ENCODE results near the gene ADD3. TPM values are rescaled to one million over a fixed set of nuclear protein-coding genes. Genes with fewer than 3 reads are reported as not detected.

ADD3 gene
- polyA plus RNA-seq, 3 donors = 94.8 to 126 (median 111) TPM

GRCh38 chr10:110016039-110016438 is 8.3 kb downstream of the ADD3 start:
- H3K9me3 Mint-ChIP-seq = no peaks in the 10 kb centered on the region

GRCh38 chr10:110017052-110017451 is 9.3 kb downstream of the ADD3 start:
- peaks cover 34 to 63% of the 10 kb centered on the region in 2 donors for H3K4me1 ChIP-seq (ENCODE audit: control insufficient read depth in 1 of 2, insufficient read depth in 2 of 2, low read length in 2 of 2)
- H3K27ac Mint-ChIP-seq = peak overlapping the region; percentile 46 to 92 (median 79)

More at GRCh38 chr10:110016039-110016438, 8.3 kb downstream of the ADD3 start:
- no peak overlapping the region for H3K4me2 ChIP-seq (replicated peaks; ENCODE audit: extremely low read depth, low read length, poor library complexity, severe bottlenecking)
- peaks cover 28 to 56% of the 10 kb centered on the region in 2 donors for H3K4me1 ChIP-seq (ENCODE audit: control insufficient read depth in 1 of 2, insufficient read depth in 2 of 2, low read length in 2 of 2)
- Mint-ChIP-seq H3K27me3 (ENCODE audit: low read depth in 3 of 3) (peaks cover 0 to 1% (median 0%) of the 10 kb centered on the region in 3 donors), H3K36me3 (peaks cover 18 to 23% of the 10 kb centered on the region in 2 donors), H3K4me1 (peaks cover 62% of the 10 kb centered on the region), H3K27ac (peak overlapping the region in 3 of 7 donors; percentile 68 to 87 (median 73)), H3K4me3 (no peak overlapping the region)
- H3K4me3 ChIP-seq (replicated peaks in 1 of 3; ENCODE audit: low read depth in 2 of 3, low read length in 3 of 3) = no peak overlapping the region
- H4K20me1 ChIP-seq (ENCODE audit: insufficient read depth, low read length) = peaks cover 4% of the 10 kb centered on the region
- peaks cover 100% of the 10 kb centered on the region for H3K79me2 ChIP-seq (ENCODE audit: insufficient read depth, low read length)
- H3K27me3 ChIP-seq (ENCODE audit: control insufficient read depth in 2 of 2, insufficient read depth in 2 of 2, low read length in 2 of 2) = no peaks in the 10 kb centered on the region
- H3K27ac ChIP-seq (ENCODE audit: low read depth in 1 of 2, low read length in 2 of 2) = peak overlapping the region in 1 of 2 donors; percentile 73
- H2AFZ ChIP-seq (ENCODE audit: insufficient read depth, low read depth, low read length, poor library complexity, severe bottlenecking) = no peak overlapping the region
- H3K9ac ChIP-seq (ENCODE audit: insufficient read depth, low read length, poor library complexity, severe bottlenecking) = no peak overlapping the region
- intact Hi-C loops (cut with micrococcal nuclease) = no loop called here
- DNase-seq = no peak
- H3K9me3 ChIP-seq (replicated peaks in 1 of 2; ENCODE audit: control insufficient read depth in 1 of 2, insufficient read depth in 1 of 2, low read length in 2 of 2) = no peaks in the 10 kb centered on the region
- no peak for TF ChIP-seq CTCF (IDR thresholded peaks at IDR 0.05)
- no peaks in the 10 kb centered on the region for H3K36me3 ChIP-seq (replicated peaks in 1 of 2; ENCODE audit: control insufficient read depth in 1 of 2, insufficient read depth in 2 of 2, low read length in 2 of 2)

More at GRCh38 chr10:110017052-110017451, 9.3 kb downstream of the ADD3 start:
- no peaks in the 10 kb centered on the region for H3K27me3 ChIP-seq (ENCODE audit: control insufficient read depth in 2 of 2, insufficient read depth in 2 of 2, low read length in 2 of 2)
- H2AFZ ChIP-seq (ENCODE audit: insufficient read depth, low read depth, low read length, poor library complexity, severe bottlenecking) = peak overlapping the region; percentile 36
- Mint-ChIP-seq H3K4me1 (peaks cover 64% of the 10 kb centered on the region), H3K27me3 (ENCODE audit: low read depth in 3 of 3) (peaks cover 0 to 1% (median 0%) of the 10 kb centered on the region in 3 donors), H3K9me3 (no peaks in the 10 kb centered on the region), H3K36me3 (peaks cover 18 to 24% of the 10 kb centered on the region in 2 donors), H3K4me3 (peak overlapping the region; percentile 45 to 82)
- no peak for DNase-seq
- H3K9me3 ChIP-seq (replicated peaks in 1 of 2; ENCODE audit: control insufficient read depth in 1 of 2, insufficient read depth in 1 of 2, low read length in 2 of 2) = no peaks in the 10 kb centered on the region
- H4K20me1 ChIP-seq (ENCODE audit: insufficient read depth, low read length) = peaks cover 4% of the 10 kb centered on the region
- intact Hi-C loops (cut with micrococcal nuclease) = no loop called here
- H3K4me3 ChIP-seq (replicated peaks in 1 of 3; ENCODE audit: low read depth in 2 of 3, low read length in 3 of 3) = peak overlapping the region in 2 of 3 experiments; percentile 12 to 45
- no peak overlapping the region for H3K9ac ChIP-seq (ENCODE audit: insufficient read depth, low read length, poor library complexity, severe bottlenecking)
- peak overlapping the region; percentile 61 for H3K4me2 ChIP-seq (replicated peaks; ENCODE audit: extremely low read depth, low read length, poor library complexity, severe bottlenecking)
- H3K79me2 ChIP-seq (ENCODE audit: insufficient read depth, low read length) = peaks cover 100% of the 10 kb centered on the region
- no peaks in the 10 kb centered on the region for H3K36me3 ChIP-seq (replicated peaks in 1 of 2; ENCODE audit: control insufficient read depth in 1 of 2, insufficient read depth in 2 of 2, low read length in 2 of 2)
- peak overlapping the region in 1 of 2 donors; percentile 73 for H3K27ac ChIP-seq (ENCODE audit: low read depth in 1 of 2, low read length in 2 of 2)
- TF ChIP-seq CTCF (IDR thresholded peaks at IDR 0.05) = no peak
- WGBS (ENCODE audit: insufficient coverage) = no CpG with 5 or more reads among the region's 4 CpGs

Measured in CD14-positive monocyte (primary cell).